GM12878 (cell line): Measurements from ENCODE around the gene ISG15. TPM values are rescaled to one million over a fixed set of nuclear protein-coding genes. Genes with fewer than 3 reads are reported as not detected.
A peak's percentile ranks its signal among the peaks of the same experiment; 100 is the strongest.

ENCODE experiments used
- BACH1 ChIP-seq: fragments of 450-650 bp; IDR thresholded peaks from 2 replicates; pipeline ENCODE4 v1.6.1; 2017; ENCODE audit warnings: mild to moderate bottlenecking, borderline replicate concordance
- BMI1 ChIP-seq: fragments of 450-650 bp; IDR thresholded peaks from 2 replicates; pipeline ENCODE4 v1.6.1; 2016; ENCODE audit warnings: mild to moderate bottlenecking, moderate library complexity, borderline replicate concordance
- CBFB ChIP-seq: IDR thresholded peaks from 2 replicates; pipeline ENCODE4 v1.6.1; 2016; ENCODE audit warnings: antibody characterized with exemption, low read depth
- CBX3 ChIP-seq: fragments of 200-600 bp; sonication (generic); IDR thresholded peaks from 2 replicates; pipeline ENCODE4 v1.6.1; 2016; ENCODE audit warnings: low read depth, borderline replicate concordance
- DPF2 ChIP-seq: fragments of 450-650 bp; IDR thresholded peaks from 2 replicates; pipeline ENCODE4 v1.6.1; 2017; ENCODE audit warnings: mild to moderate bottlenecking
- EED ChIP-seq: sonication (generic); IDR thresholded peaks from 2 replicates; pipeline ENCODE4 v1.6.1; 2016; ENCODE audit warnings: antibody characterized with exemption, low read depth
- EZH2 ChIP-seq: IDR thresholded peaks from 2 replicates; pipeline ENCODE4 v1.6.1; 2012; ENCODE audit warnings: low read depth, mild to moderate bottlenecking, control low read depth, inconsistent platforms, low read length, borderline replicate concordance; ENCODE audit not compliant: control insufficient read depth
- HDAC6 ChIP-seq: fragments of 200-600 bp; sonication (generic); IDR thresholded peaks from one replicate; pipeline ENCODE4 v1.8.0; 2017; ENCODE audit warnings: antibody characterized with exemption; ENCODE audit not compliant: unreplicated experiment
- HSF1 ChIP-seq: fragments of 150-350 bp; IDR thresholded peaks from 2 replicates; pipeline ENCODE4 v1.6.1; 2014; ENCODE audit warnings: mild to moderate bottlenecking, low read depth, low read length
- MXI1 ChIP-seq: fragments of 150-350 bp; IDR thresholded peaks from 2 replicates; pipeline ENCODE4 v1.6.1; 2011; ENCODE audit warnings: low read depth, mild to moderate bottlenecking, inconsistent platforms, low read length, improper control_type of control experiment
- NR2C2 ChIP-seq: IDR thresholded peaks from 2 replicates; pipeline ENCODE4 v1.6.1; 2011; ENCODE audit warnings: borderline replicate concordance, low read depth; ENCODE audit not compliant: control insufficient read depth, insufficient read length
- PBX3 ChIP-seq: IDR thresholded peaks from 2 replicates; pipeline ENCODE4 v1.6.1; 2011; ENCODE audit warnings: mild to moderate bottlenecking, low read depth, low read length, moderate library complexity; ENCODE audit not compliant: insufficient replicate concordance
- RB1 ChIP-seq: fragments of 450-650 bp; formaldehyde crosslinking; IDR thresholded peaks from 2 replicates; pipeline ENCODE4 v1.6.1; 2017; ENCODE audit warnings: mild to moderate bottlenecking, borderline replicate concordance
- RBBP5 ChIP-seq: fragments of 200-600 bp; sonication (generic); conservative IDR thresholded peaks from 2 replicates; pipeline ENCODE4 v1.6.1; 2016
- RCOR1 ChIP-seq: conservative IDR thresholded peaks from 2 replicates; pipeline ENCODE4 v1.6.1; 2012; ENCODE audit warnings: low read depth, low read length, improper control_type of control experiment
- SP1 ChIP-seq: IDR thresholded peaks from one replicate; pipeline ENCODE4 v1.6.1; 2011; ENCODE audit warnings: low read depth, low read length
- SPI1 ChIP-seq: IDR thresholded peaks from 2 replicates; pipeline ENCODE4 v1.6.1; 2011; ENCODE audit warnings: low read depth, mild to moderate bottlenecking, low read length, moderate library complexity, borderline replicate concordance; ENCODE audit not compliant: insufficient read depth
- SUZ12 ChIP-seq: fragments of 200-600 bp; sonication (generic); IDR thresholded peaks from one replicate; pipeline ENCODE4 v1.6.1; 2018; ENCODE audit warnings: antibody characterized with exemption, mild to moderate bottlenecking; ENCODE audit not compliant: unreplicated experiment
- TCF7 ChIP-seq: IDR thresholded peaks from 2 replicates; pipeline ENCODE4 v1.6.1; 2014; ENCODE audit warnings: antibody characterized with exemption, borderline replicate concordance
- YBX1 ChIP-seq: fragments of 450-650 bp; IDR thresholded peaks from 2 replicates; pipeline ENCODE4 v1.6.1; 2016; ENCODE audit warnings: antibody characterized with exemption
- ZNF274 ChIP-seq: IDR thresholded peaks from one replicate; pipeline ENCODE4 v1.8.0; 2011; ENCODE audit not compliant: insufficient read length, insufficient read depth
- polyA plus RNA-seq, 11 experiments: library from polyadenylated mRNA; depleted of rRNA in 4 of 11; unstranded in 6 of 11; stranded (reverse) in 5 of 11; fragments of >200 nt; fragmentation: Nextera tagmentation in 4 of 11; fragmentation: Illumina TruSeq in 1 of 11; extraction: Ambion mirVana in 4 of 11; extraction: Trizol in 1 of 11; gene quantifications; 1 replicate in 1 of 11; 2 replicates in 10 of 11; pipeline versions ENCODE4 v1.2.1 to v1.2.3, GENCODE V29; 2011 to 2016; ENCODE audit warnings: inconsistent platforms in 2 of 11, missing spikeins in 2 of 11, low read depth in 1 of 11
- total RNA-seq, 4 experiments: library from RNA; depleted of rRNA in 3 of 4; stranded (reverse); fragments of >200 nt in 3 of 4; fragmentation: Illumina TruSeq in 1 of 4; extraction: Trizol in 1 of 4; gene quantifications; 2 replicates each; pipeline versions ENCODE4 v1.2.1 to v1.2.3, GENCODE V29; 2013 to 2021
- TF ChIP-seq, protein P1 (sequence below): IDR thresholded peaks from 2 replicates; pipeline ENCODE4 v1.6.1; 2012; ENCODE audit warnings: low read depth, low read length, improper control_type of control experiment
- TF ChIP-seq, protein P2 (sequence below): IDR thresholded peaks from 2 replicates; pipeline ENCODE4 v1.6.1; 2012; ENCODE audit warnings: low read depth, low read length, improper control_type of control experiment
- TF ChIP-seq, protein P3 (sequence below): fragments of 450-650 bp; IDR thresholded peaks from 2 replicates; pipeline ENCODE4 v1.6.1; 2017; ENCODE audit warnings: antibody characterized with exemption, mild to moderate bottlenecking, moderate library complexity

The ISG15 gene
- total and polyA plus RNA-seq, 10 of the 15 experiments (the other 5 are each of a cell fraction or from before 2014, with no cell fraction given): 7.8 to 384 (median 274) TPM

- TF ChIP-seq NR2C2: no peak
- TF ChIP-seq TCF7: no peak
- TF ChIP-seq RB1: peak; percentile 86; the same call in 1 of the 2 replicates
- TF ChIP-seq EED: no peak
- TF ChIP-seq BACH1: peak; percentile 88
- no peak for TF ChIP-seq HSF1
- peak; percentile 96 for TF ChIP-seq DPF2
- TF ChIP-seq SP1: peak; percentile 90
- no peak for TF ChIP-seq BMI1
- TF ChIP-seq MXI1: no peak
- TF ChIP-seq, protein P1, sequence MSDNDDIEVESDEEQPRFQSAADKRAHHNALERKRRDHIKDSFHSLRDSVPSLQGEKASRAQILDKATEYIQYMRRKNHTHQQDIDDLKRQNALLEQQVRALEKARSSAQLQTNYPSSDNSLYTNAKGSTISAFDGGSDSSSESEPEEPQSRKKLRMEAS: peak; percentile 61; the same call in 1 of the 2 replicates
- TF ChIP-seq ZNF274: no peak
- no peak for TF ChIP-seq SPI1
- no peak for TF ChIP-seq SUZ12
- no peak for TF ChIP-seq CBFB
- no peak for TF ChIP-seq EZH2
- TF ChIP-seq HDAC6: no peak
- TF ChIP-seq PBX3: peak; percentile 94
- no peak for TF ChIP-seq RCOR1
- TF ChIP-seq RBBP5: no peak
- TF ChIP-seq, protein P2, sequence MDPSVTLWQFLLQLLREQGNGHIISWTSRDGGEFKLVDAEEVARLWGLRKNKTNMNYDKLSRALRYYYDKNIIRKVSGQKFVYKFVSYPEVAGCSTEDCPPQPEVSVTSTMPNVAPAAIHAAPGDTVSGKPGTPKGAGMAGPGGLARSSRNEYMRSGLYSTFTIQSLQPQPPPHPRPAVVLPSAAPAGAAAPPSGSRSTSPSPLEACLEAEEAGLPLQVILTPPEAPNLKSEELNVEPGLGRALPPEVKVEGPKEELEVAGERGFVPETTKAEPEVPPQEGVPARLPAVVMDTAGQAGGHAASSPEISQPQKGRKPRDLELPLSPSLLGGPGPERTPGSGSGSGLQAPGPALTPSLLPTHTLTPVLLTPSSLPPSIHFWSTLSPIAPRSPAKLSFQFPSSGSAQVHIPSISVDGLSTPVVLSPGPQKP: no peak; the same call in 1 of the 2 replicates
- TF ChIP-seq, protein P3, sequence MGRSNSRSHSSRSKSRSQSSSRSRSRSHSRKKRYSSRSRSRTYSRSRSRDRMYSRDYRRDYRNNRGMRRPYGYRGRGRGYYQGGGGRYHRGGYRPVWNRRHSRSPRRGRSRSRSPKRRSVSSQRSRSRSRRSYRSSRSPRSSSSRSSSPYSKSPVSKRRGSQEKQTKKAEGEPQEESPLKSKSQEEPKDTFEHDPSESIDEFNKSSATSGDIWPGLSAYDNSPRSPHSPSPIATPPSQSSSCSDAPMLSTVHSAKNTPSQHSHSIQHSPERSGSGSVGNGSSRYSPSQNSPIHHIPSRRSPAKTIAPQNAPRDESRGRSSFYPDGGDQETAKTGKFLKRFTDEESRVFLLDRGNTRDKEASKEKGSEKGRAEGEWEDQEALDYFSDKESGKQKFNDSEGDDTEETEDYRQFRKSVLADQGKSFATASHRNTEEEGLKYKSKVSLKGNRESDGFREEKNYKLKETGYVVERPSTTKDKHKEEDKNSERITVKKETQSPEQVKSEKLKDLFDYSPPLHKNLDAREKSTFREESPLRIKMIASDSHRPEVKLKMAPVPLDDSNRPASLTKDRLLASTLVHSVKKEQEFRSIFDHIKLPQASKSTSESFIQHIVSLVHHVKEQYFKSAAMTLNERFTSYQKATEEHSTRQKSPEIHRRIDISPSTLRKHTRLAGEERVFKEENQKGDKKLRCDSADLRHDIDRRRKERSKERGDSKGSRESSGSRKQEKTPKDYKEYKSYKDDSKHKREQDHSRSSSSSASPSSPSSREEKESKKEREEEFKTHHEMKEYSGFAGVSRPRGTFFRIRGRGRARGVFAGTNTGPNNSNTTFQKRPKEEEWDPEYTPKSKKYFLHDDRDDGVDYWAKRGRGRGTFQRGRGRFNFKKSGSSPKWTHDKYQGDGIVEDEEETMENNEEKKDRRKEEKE: no peak
- TF ChIP-seq YBX1: no peak
- no peak for TF ChIP-seq CBX3
These were observed 19.8 kb downstream of the ISG15 start (continued) for GRCh38 chr1:1033009-1033587.
